Subcutaneous preadipocyte (primary cell): ENCODE results near the gene ZNF229. TPM values are rescaled to one million over a fixed set of nuclear protein-coding genes. Genes with fewer than 3 reads are reported as not detected.

ENCODE experiments used
- total RNA-seq: library from RNA; depleted of rRNA; stranded (reverse); fragments of >200 nt; gene quantifications from 2 replicates; pipeline ENCODE4 v1.2.3, GENCODE V29; 2012

Gene ZNF229
- 3.7 and 4.0 TPM in 2 replicates for total RNA-seq

DNA sequence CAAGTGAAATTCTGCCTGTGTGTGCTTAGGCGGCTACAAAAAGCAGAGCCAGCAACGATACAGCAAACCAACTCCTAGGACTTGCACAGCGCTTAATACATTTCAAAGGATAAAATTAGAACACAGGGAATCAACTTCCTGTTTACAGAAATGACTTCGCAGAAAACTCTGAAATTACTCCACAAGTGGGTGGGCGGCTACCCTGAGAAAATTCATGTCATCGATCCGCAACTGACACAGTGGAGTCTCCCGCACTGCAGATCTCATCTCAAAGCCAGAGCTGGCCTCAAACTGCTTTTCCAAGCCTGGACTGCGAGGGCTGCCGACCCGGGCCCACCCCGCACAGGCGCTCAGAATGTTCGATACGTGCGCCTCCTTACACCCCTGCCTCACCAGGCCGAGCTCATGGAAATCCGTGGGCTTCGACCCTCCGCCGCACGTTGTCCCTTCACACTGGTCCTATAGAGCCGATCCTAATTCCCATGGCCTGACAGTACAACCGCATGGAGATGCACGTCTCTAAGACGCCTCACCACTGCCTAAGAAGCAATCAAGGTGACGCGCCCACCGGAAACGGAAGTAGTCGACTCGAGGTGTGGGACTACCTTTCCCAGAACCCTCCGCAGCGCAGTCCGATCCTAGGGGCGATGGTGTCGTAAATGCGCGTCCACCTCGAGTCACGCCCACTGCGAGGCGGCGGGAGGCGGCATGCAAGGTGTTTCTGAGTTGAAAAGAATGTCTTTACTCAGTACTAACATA is at the start of gene ZNF229:
TSS of gene ZNF229 (minus strand) at position 557 of the 759 bp plus-strand sequence. CDS start 5,625 bp downstream, outside the sequence.

DNA sequence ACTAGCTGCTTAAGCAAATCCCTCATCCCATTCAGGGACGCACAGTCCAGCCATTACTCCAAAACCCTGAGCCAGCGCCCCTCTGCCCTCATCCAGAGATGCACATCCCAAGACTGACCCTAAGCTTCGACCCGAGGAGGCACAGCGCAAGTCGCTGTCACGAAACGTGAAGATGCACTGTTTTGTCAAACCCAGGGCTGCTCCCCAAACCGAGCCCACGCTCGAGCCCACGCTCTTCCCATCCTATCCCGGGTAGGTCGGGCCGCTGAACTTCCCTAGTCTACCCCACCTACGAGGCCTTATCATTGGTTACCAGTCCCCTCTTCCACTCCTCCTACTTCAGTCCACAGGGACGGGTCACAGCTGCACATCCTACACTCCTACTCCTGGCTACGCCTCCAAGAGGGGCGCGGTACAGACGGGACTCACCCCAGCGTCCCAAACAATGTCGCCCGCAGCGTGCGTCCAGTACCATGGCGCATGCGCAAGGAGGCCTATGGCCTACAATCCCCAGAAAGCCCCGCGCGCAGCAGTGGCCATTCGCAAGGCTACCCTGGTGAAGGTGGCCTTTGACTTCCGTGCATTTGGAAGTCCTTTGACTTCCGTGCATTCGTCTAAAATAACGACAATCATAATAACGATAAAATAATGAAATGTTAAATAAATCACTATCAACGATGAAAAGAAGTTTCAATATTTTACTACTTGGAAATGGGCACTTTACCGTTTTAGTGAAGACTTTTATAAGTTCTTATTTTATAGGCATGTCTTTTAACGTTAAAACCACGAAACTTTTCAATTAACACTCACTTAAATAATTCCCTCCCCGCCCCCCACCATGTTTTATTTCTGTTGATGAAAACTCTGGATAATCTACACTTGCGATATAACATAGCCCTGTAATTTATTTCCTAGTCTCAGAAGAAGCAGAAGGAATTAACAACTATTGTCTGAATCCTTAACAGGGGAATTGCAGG is 46.8 kb downstream of the ZNF229 start, which contains the start of gene ZNF285:
TSS of gene ZNF285 (minus strand) at position 470 of the 977 bp plus-strand sequence. CDS start 4,395 bp downstream, outside the sequence.

Other genes starting within 250 kb of the ZNF229 start
- gene ZNF227, start 235.9 kb downstream of the ZNF229 start, total RNA-seq, result 15.2 and 19.8 TPM in 2 replicates
- gene ZNF233, start 188.6 kb downstream of the ZNF229 start, total RNA-seq, result under 0.01 and 0.39 TPM in 2 replicates
- gene ZNF235, start 143.4 kb downstream of the ZNF229 start, total RNA-seq, result 2.6 and 3.1 TPM in 2 replicates
- gene ZNF112, start 91.8 kb downstream of the ZNF229 start, total RNA-seq, result 4.4 and 5.1 TPM in 2 replicates
- 1.2 and 3.3 TPM in 2 replicates for gene ZNF285, start 46.9 kb downstream of the ZNF229 start, total RNA-seq
- 5.1 and 8.1 TPM in 2 replicates for gene ZNF180, start 52.0 kb upstream of the ZNF229 start, total RNA-seq
- gene CEACAM20, start 81.2 kb upstream of the ZNF229 start, total RNA-seq, result not detected in 2 replicates
- gene IGSF23, start 165.1 kb upstream of the ZNF229 start, total RNA-seq, result not detected in 2 replicates
- gene PVR, start 195.4 kb upstream of the ZNF229 start, total RNA-seq, result 23.5 and 44.6 TPM in 2 replicates
- gene CEACAM19, start 223.0 kb upstream of the ZNF229 start, total RNA-seq, result 1.1 and 1.4 TPM in 2 replicates